ENCODE results near the gene UBXN10.

DNA sequence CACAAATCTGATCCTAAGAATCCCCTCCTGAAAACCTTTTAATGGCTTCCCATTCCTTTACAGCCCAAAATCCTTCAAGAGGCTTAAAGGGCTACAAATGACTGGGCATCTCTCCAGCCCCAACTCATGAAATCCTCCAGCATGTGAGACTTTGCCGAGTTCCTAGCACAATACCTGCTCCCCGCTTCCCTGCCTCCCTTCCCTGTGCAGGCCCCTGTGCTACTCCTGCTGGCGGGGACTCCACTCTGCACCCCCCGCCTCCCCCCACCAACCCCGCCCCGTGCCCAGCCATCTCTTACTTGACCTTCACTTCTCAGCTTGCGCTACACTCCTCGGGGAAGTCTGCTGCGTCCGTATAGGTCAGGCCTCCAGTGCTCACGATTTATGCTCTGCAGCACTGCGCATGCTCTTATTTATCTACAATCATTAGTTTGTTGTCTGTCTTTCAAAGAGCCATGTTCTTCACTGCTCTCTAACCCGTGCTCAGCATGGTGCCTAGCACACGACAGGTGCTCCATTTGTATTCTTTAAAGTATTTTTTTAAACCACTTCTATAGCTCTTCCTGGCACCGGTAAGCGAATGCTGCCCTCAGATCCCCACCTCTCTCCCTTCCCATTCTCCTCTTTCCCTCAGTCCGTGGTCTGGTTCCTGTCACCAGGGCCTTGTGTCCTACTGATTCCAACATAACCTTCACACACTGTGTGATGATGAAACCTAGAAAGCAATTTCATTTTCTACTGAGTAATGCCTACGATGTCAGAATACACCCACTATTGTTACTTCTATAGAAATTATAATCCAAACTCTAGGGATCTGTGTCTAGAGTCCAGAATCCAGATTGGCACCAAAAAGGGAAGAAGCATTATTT, 37.9 kb downstream of the UBXN10 start:
- TF ChIP-seq, protein P1, sequence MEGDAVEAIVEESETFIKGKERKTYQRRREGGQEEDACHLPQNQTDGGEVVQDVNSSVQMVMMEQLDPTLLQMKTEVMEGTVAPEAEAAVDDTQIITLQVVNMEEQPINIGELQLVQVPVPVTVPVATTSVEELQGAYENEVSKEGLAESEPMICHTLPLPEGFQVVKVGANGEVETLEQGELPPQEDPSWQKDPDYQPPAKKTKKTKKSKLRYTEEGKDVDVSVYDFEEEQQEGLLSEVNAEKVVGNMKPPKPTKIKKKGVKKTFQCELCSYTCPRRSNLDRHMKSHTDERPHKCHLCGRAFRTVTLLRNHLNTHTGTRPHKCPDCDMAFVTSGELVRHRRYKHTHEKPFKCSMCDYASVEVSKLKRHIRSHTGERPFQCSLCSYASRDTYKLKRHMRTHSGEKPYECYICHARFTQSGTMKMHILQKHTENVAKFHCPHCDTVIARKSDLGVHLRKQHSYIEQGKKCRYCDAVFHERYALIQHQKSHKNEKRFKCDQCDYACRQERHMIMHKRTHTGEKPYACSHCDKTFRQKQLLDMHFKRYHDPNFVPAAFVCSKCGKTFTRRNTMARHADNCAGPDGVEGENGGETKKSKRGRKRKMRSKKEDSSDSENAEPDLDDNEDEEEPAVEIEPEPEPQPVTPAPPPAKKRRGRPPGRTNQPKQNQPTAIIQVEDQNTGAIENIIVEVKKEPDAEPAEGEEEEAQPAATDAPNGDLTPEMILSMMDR (IDR thresholded peaks at IDR 0.05; ENCODE audit: poor library complexity): no peak
- no peak for TF ChIP-seq EZH2 (IDR thresholded peaks at IDR 0.05; ENCODE audit: borderline replicate concordance)
- no peak for TF ChIP-seq EZH2phosphoT487 (IDR thresholded peaks at IDR 0.05; ENCODE audit: low read depth, severe bottlenecking, unreplicated experiment)
